ENCODE results near the gene SAA4. TPM values are rescaled to one million over a fixed set of nuclear protein-coding genes. Genes with fewer than 3 reads are reported as not detected.
"Not testable (repeated sequence)": the region's sequence is repeated elsewhere in the genome, so short reads cannot be mapped to it uniquely, and the experiment has no call there.

SAA4 gene
- total RNA-seq, 4 donors from 2014 or later: 0.84 TPM; not detected in 3

DNA sequence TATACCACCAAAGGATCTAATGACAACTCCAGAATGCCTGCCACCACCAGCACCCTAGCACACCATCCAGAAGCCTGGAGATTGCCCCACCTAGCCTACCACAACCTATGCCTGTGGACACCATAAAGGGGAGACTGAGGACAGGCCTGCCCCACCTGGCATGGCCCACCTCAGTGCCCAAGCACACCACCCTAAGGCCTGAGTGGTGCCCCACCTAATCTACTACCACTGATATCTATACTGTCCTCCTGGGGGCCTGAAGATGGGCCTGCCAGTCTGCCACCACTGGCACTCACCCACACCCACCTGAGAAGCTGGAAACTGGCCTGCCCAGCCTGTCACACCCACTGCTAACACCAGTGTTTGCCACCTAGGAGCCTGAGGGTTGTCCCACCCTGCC, 31.8 kb downstream of the SAA4 start:
- no peak for TF ChIP-seq POLR2A (IDR thresholded peaks at IDR 0.05)
- TF ChIP-seq, protein P1, sequence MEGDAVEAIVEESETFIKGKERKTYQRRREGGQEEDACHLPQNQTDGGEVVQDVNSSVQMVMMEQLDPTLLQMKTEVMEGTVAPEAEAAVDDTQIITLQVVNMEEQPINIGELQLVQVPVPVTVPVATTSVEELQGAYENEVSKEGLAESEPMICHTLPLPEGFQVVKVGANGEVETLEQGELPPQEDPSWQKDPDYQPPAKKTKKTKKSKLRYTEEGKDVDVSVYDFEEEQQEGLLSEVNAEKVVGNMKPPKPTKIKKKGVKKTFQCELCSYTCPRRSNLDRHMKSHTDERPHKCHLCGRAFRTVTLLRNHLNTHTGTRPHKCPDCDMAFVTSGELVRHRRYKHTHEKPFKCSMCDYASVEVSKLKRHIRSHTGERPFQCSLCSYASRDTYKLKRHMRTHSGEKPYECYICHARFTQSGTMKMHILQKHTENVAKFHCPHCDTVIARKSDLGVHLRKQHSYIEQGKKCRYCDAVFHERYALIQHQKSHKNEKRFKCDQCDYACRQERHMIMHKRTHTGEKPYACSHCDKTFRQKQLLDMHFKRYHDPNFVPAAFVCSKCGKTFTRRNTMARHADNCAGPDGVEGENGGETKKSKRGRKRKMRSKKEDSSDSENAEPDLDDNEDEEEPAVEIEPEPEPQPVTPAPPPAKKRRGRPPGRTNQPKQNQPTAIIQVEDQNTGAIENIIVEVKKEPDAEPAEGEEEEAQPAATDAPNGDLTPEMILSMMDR (IDR thresholded peaks at IDR 0.05): no peak

DNA sequence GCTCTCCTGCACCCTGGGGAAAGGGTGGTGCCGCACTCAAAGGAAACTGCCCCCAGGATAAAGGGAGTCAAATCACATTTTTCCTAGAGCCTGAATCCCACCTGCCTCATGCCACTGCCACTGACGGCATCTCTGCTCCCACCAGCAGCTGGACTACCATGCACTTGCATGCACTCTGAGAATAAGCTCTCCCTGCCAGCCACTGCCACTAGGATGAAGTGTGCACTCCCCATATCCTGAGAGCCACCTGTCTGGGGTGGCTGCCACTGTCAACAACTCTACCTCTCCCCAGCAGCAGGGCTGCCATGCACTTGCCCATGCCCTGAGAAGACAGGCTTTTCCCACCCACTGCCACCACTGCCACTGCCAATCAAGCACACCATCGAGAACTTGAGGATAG, 32.4 kb downstream of the SAA4 start:
- intact Hi-C loops (cut with DNase I; ENCODE audit: low total_unique reads): no loop called here
- peak in 1 of 2 donors; percentile 70 for DNase-seq (ENCODE audit: low spot score in 2 of 2)
- H3K4me3 ChIP-seq (ENCODE audit: low read depth, poor library complexity, severe bottlenecking): no peak overlapping the region
- TF ChIP-seq POLR2A (IDR thresholded peaks at IDR 0.05): no peak
- TF ChIP-seq, protein P1 (IDR thresholded peaks at IDR 0.05): no peak
- WGBS, 2 donors: 83 to 86% methylated on average over 3 of the region's 3 CpGs

More for the DNA sequence above, 31.8 kb downstream of the SAA4 start:
- H3K4me3 ChIP-seq (ENCODE audit: low read depth, poor library complexity, severe bottlenecking): no peak overlapping the region
- intact Hi-C loops (cut with DNase I; ENCODE audit: low total_unique reads): no loop called here
- DNase-seq (ENCODE audit: low spot score in 2 of 2): no peak

DNA sequence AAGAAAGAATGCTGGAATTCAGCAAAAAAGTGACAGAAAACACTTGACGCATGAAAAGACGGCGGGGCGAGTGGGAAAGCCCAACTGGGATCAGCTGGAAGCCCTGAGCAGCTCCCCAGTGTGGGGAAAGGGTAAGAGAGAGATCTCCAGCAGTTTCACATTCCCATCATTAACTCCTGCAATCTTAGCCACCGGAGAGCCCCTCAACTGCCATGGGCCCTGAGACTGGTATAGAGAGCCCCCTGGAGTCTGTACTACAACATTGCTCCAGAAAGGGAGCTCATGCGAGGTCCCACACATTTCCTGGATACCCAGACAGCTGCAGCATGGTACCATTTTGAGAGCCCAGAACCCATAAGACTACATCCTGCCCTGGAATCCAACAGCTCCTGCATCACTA, 32.9 kb downstream of the SAA4 start:
- intact Hi-C loops (cut with DNase I; ENCODE audit: low total_unique reads): no loop called here
- TF ChIP-seq, protein P1 (IDR thresholded peaks at IDR 0.05): no peak
- TF ChIP-seq POLR2A (IDR thresholded peaks at IDR 0.05): no peak
- no peak overlapping the region for H3K4me3 ChIP-seq (ENCODE audit: low read depth, poor library complexity, severe bottlenecking)
- DNase-seq (ENCODE audit: low spot score in 2 of 2): no peak
- 15 to 18% methylated on average over 6 of the region's 6 CpGs for WGBS, 2 donors

DNA sequence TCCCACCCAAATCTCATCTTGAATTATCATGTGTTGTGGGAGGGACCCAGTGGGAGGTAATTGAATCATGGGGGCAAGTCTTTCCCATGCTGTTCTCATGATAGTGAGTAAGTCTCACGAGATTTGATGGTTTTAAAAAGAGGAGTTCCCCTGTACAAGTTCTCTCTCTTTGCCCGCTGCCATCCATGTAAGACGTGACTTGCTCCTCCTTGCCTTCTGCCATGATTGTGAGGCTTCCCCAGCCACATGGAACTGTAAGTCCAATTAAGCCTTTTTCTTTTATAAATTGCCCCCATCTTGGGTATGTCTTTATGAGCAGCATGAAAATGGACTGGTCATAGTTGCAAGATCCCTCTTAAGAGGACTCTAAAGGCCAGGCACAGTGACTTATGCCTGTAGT, 38.9 kb downstream of the SAA4 start:
- DNase-seq (ENCODE audit: low spot score in 2 of 2); intact Hi-C loops (cut with DNase I; ENCODE audit: low total_unique reads); H3K4me3 ChIP-seq (ENCODE audit: low read depth, poor library complexity, severe bottlenecking): not testable (repeated sequence)
- 56 to 78% methylated on average over 3 of the region's 3 CpGs for WGBS, 2 donors

DNA sequence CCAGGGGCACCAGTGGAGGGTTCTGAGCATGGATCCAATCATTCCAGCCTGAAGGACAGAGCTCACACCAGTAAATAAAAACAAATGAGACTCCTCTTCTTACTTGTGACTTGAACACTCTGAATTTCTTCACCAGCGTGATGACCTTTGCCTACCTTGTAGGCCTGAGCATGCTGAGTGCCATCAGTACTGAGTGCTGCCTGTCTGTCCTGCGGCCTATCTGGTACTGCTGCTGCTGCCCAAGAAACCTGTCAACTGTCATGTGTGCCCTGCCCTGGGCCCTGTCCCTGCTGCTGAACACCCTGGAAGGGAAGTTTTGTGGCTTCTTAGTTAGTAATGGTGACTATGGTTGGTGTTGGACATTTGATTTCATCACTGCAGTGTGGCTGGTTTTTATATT, 40.1 kb downstream of the SAA4 start:
- 94 to 100% methylated on average over 2 of the region's 2 CpGs for WGBS, 2 donors
- no peak overlapping the region for H3K4me3 ChIP-seq (ENCODE audit: low read depth, poor library complexity, severe bottlenecking)
- TF ChIP-seq, protein P1 (IDR thresholded peaks at IDR 0.05): no peak
- TF ChIP-seq POLR2A (IDR thresholded peaks at IDR 0.05): no peak
- intact Hi-C loops (cut with DNase I; ENCODE audit: low total_unique reads): no loop called here
- no peak for DNase-seq (ENCODE audit: low spot score in 2 of 2)

DNA sequence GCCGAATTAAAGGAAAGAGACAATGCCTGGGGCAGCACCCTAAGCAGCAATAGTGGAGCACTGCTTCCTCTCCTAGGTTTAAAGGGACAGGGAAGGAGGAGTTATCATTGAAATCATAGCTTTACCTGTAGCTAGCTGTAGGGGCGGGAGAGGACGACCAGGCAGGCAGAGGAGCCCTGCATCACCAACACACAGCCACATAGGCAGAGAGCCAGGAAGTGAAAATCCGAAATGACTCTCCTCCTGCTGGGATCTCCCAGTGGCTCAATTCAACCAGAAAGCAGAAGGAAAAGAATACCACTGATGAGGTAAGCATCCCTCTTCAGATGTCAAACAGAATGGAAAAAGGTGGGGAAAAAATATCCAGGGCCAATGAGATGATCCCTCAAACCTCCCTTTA, 43.6 kb downstream of the SAA4 start:
- WGBS, 2 donors: 23 to 29% methylated on average over 4 of the region's 4 CpGs
- no peak overlapping the region for H3K4me3 ChIP-seq (ENCODE audit: low read depth, poor library complexity, severe bottlenecking)
- no peak for TF ChIP-seq POLR2A (IDR thresholded peaks at IDR 0.05)
- TF ChIP-seq, protein P1 (IDR thresholded peaks at IDR 0.05): no peak
- intact Hi-C loops (cut with DNase I; ENCODE audit: low total_unique reads): no loop called here
- DNase-seq (ENCODE audit: low spot score in 2 of 2): no peak
